Activated CD8-positive, alpha-beta T cell treated with anti-CD3 and anti-CD28 coated beads for 36 hours (primary cell): Measurements from ENCODE around the gene FAM83F. TPM values are rescaled to one million over a fixed set of nuclear protein-coding genes. Genes with fewer than 3 reads are reported as not detected.

Experiments used
- ATAC-seq: fragments of 200-7000 bp; cut with Tn5 transposase; one replicate; pipeline ENCODE4 v1.10.0; 2021; ENCODE audit warnings: mild to moderate bottlenecking, moderate library complexity
- CTCF ChIA-PET: fragments of 350-600 bp; sonication (Branson Sonifier 250); formaldehyde crosslinking; loops from one replicate; lab custom pipeline; 2021; ENCODE audit warnings: antibody characterized with exemption; lab: Charles Lee
- POLR2A ChIA-PET: fragments of 350-600 bp; sonication (Branson Sonifier 250); formaldehyde crosslinking; loops from one replicate; lab custom pipeline; 2021; ENCODE audit warnings: antibody characterized with exemption; lab: Charles Lee
- DNase-seq: peaks from one replicate; pipeline ENCODE4 v3.0.0-alpha.2; 2020
- H3K27ac Mint-ChIP-seq: one replicate; pipeline ENCODE4 v1.8.0; 2021; ENCODE audit warnings: mild to moderate bottlenecking, mixed read lengths
- H3K27me3 Mint-ChIP-seq: one replicate; pipeline ENCODE4 v1.8.0; 2021; ENCODE audit warnings: mixed read lengths
- H3K36me3 Mint-ChIP-seq: one replicate; pipeline ENCODE4 v1.8.0; 2021; ENCODE audit warnings: low read depth, mixed read lengths
- H3K4me1 Mint-ChIP-seq: one replicate; pipeline ENCODE4 v1.8.0; 2021; ENCODE audit warnings: low read depth, mixed read lengths
- H3K4me3 Mint-ChIP-seq: one replicate; pipeline ENCODE4 v1.8.0; 2021; ENCODE audit warnings: mild to moderate bottlenecking, moderate library complexity, mixed read lengths
- H3K9me3 Mint-ChIP-seq: one replicate; pipeline ENCODE4 v1.8.0; 2021; ENCODE audit warnings: mixed read lengths
- CTCF ChIP-seq: fragments of 200-600 bp; IDR thresholded peaks from one replicate; pipeline ENCODE4 v1.8.0; 2022; ENCODE audit warnings: antibody characterized with exemption, mild to moderate bottlenecking
- intact Hi-C: fragments of 100-400 bp; cut with micrococcal nuclease; formaldehyde crosslinking; loops from one replicate; pipeline ENCODE4 v1.10.0; 2022
- total RNA-seq, 2 experiments: library from RNA; stranded (reverse); gene quantifications; one replicate each; pipeline ENCODE4 v1.2.3, GENCODE V29; 2021

FAM83F gene
- total RNA-seq, 2 experiments from 2014 or later: 1.5 to 2.0 TPM

- no peak overlapping the region for H3K27ac Mint-ChIP-seq
- no peaks in the 10 kb centered on the region for H3K9me3 Mint-ChIP-seq
- H3K27me3 Mint-ChIP-seq: peaks cover 5% of the 10 kb centered on the region
- TF ChIP-seq CTCF: no peak
- no peak for ATAC-seq
- H3K4me1 Mint-ChIP-seq: peaks cover 5% of the 10 kb centered on the region
- intact Hi-C loops: no loop called here
- no peak overlapping the region for H3K4me3 Mint-ChIP-seq
- POLR2A ChIA-PET: interaction anchor here (1.4 to 1.9 kb wide), 3 partner anchors 11 to 511 kb away, joined by 3 to 5 read pairs (median 4); no protein-coding TSS in a partner anchor
- no peaks in the 10 kb centered on the region for H3K36me3 Mint-ChIP-seq
- CTCF ChIA-PET: interaction anchor here (0.9 to 1.9 kb wide), 3 partner anchors 9 to 77 kb away, joined by 3 to 11 read pairs (median 3); no protein-coding TSS in a partner anchor
- DNase-seq: no peak
These were observed 39.0 kb downstream of the FAM83F start for GRCh38 chr22:40033586-40034380.

GRCh38 chr22:40035351-40035750, 40.6 kb downstream of the FAM83F start:
- DNase-seq (no peak), ATAC-seq (no peak)
- intact Hi-C loops: no loop called here
- Mint-ChIP-seq H3K27me3 (peaks cover 5% of the 10 kb centered on the region), H3K27ac (no peak overlapping the region), H3K9me3 (no peaks in the 10 kb centered on the region), H3K4me3 (no peak overlapping the region), H3K4me1 (peaks cover 5% of the 10 kb centered on the region), H3K36me3 (no peaks in the 10 kb centered on the region)
- POLR2A ChIA-PET: interaction anchor here (0.7 to 1.4 kb wide), 3 partner anchors 8 to 499 kb away, joined by 3 read pairs; no protein-coding TSS in a partner anchor
- CTCF ChIA-PET: interaction anchor here (1.0 to 3.8 kb wide), 8 partner anchors 8 to 506 kb away, joined by 3 to 37 read pairs (median 6); no protein-coding TSS in a partner anchor
- TF ChIP-seq CTCF: no peak

DNA sequence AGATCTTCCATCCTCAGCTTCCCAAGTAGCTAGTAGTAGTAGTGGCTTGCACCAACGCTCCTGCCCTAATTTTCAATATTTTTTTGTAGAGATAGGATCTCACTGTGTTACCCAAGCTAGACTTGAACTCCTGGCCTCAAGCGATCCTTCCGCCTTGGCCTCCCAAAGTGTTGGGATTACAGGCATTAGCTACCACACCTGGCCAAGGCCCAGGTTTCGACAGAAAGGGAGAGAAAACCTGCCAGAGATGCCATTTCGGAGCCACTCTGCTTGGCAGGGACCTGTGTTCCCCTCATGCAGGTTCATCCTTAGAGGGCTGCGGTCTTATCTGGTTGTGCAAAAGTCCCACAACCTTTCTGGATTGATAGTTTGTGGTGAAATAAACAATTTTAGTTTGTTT, 41.4 kb downstream of the FAM83F start:
- Mint-ChIP-seq H3K36me3 (no peaks in the 10 kb centered on the region), H3K4me1 (peaks cover under 1% of the 10 kb centered on the region), H3K27me3 (peaks cover 5% of the 10 kb centered on the region), H3K27ac (no peak overlapping the region), H3K9me3 (no peaks in the 10 kb centered on the region), H3K4me3 (no peak overlapping the region)
- no peak for TF ChIP-seq CTCF
- intact Hi-C loops: no loop called here
- CTCF ChIA-PET: interaction anchor here (1.1 to 3.8 kb wide), 13 partner anchors 8 to 507 kb away, joined by 3 to 37 read pairs (median 4); no protein-coding TSS in a partner anchor
- ATAC-seq (no peak), DNase-seq (no peak)
- POLR2A ChIA-PET: interaction anchor here (0.7 kb wide), 1 partner anchor 8 kb away, joined by 3 read pairs; no protein-coding TSS in a partner anchor

DNA sequence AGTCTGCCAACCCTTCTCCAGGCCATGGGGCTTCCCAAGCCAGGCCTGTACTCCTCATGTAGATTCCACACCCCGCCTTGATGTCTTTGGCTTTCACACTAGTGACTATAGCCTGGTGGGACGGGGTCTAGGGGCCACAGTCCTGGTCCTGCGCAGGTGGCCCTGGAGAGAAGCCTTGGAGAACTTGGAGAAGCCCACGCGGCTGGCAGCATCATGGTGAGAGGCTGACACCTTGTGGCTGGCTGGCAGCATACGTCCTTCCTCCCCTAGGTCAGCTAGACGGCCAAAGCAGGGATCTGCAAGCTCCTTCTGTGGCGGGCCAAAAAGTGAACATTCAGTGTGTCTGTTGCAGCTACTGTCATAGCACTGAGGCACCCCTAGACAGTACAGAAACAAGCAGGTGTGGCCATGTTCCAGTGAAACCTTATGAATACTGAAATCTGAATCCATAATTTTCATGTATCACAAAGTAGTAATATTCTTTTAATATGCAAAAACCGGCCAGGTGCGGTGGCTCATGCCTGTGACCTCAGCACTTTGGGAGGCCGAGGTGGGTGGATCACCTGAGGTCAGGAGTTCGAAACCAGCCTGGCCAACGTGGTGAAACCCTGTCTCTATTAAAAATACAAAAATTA, 42.0 kb downstream of the FAM83F start:
- peak; percentile 87 for TF ChIP-seq CTCF
- peak; percentile 87 for ATAC-seq
- H3K36me3 Mint-ChIP-seq: no peaks in the 10 kb centered on the region
- ChIA-PET CTCF (interaction anchor here (0.7 to 3.8 kb wide), 16 partner anchors 12 to 508 kb away, joined by 3 to 37 read pairs (median 3); no protein-coding TSS in a partner anchor), POLR2A (interaction anchor here (0.6 kb wide), 1 partner anchor 43 kb away, joined by 5 read pairs; no protein-coding TSS in a partner anchor)
- no peaks in the 10 kb centered on the region for H3K9me3 Mint-ChIP-seq
- no peaks in the 10 kb centered on the region for H3K4me1 Mint-ChIP-seq
- no peak overlapping the region for H3K4me3 Mint-ChIP-seq
- peaks cover 5% of the 10 kb centered on the region for H3K27me3 Mint-ChIP-seq
- peak; percentile 75 for DNase-seq
- no peak overlapping the region for H3K27ac Mint-ChIP-seq
- intact Hi-C loops: no loop called here
